Nephron (organoid): ENCODE measurements around the gene NOM1.

Source experiments
- H3K27ac Mint-ChIP-seq, 3 experiments: 2 replicates each; pipeline ENCODE4 v1.8.0; 2020; ENCODE audit warnings: mixed read lengths in 3 of 3, mild to moderate bottlenecking in 2 of 3, moderate library complexity in 1 of 3
- H3K27me3 Mint-ChIP-seq: 2 replicates; pipeline ENCODE4 v1.8.0; 2021; ENCODE audit warnings: low read depth, mild to moderate bottlenecking, moderate library complexity, mixed read lengths
- H3K36me3 Mint-ChIP-seq: 2 replicates; pipeline ENCODE4 v1.8.0; 2020; ENCODE audit warnings: low read depth, mixed read lengths
- H3K4me1 Mint-ChIP-seq: 2 replicates; pipeline ENCODE4 v1.8.0; 2020; ENCODE audit warnings: mixed read lengths
- H3K4me3 Mint-ChIP-seq, 3 experiments: 2 replicates each; pipeline ENCODE4 v1.8.0; 2020; ENCODE audit warnings: mild to moderate bottlenecking in 3 of 3, mixed read lengths in 3 of 3, moderate library complexity in 2 of 3
- H3K9me3 Mint-ChIP-seq: 2 replicates; pipeline ENCODE4 v1.8.0; 2020; ENCODE audit warnings: mixed read lengths
- TF ChIP-seq, protein P1 (sequence below), 3 experiments: fragments of 200-600 bp; sonication (generic); IDR thresholded peaks; one replicate each; pipeline ENCODE4 v1.5.0; 2021; ENCODE audit warnings: antibody characterized with exemption in 3 of 3; ENCODE audit not compliant: unreplicated experiment in 3 of 3

Gene NOM1

DNA sequence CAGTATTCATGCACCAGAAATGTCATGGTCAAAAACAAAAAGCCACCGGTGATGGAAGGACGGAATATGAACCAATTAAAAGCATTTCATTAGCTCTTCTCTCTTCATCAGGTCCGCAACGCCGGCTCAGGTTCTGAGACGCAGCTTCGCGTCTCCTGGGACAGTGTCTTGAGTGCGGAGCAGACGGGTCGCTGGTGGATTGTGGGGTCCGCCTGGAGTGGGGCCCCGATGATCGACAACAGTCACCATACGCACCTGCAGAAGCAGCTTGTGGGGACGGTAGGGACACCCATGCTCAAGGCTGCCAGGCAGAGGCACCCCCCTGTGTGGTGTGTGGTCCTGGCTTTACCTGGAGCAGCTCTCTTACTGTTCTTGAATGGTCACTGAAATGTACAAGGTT, 13.4 kb downstream of the NOM1 start:
- Mint-ChIP-seq H3K4me3 (no peak overlapping the region), H3K4me1 (no peaks in the 10 kb centered on the region), H3K36me3 (peaks cover 76% of the 10 kb centered on the region), H3K27me3 (no peaks in the 10 kb centered on the region), H3K27ac (no peak overlapping the region), H3K9me3 (no peaks in the 10 kb centered on the region)
- TF ChIP-seq, protein P1, sequence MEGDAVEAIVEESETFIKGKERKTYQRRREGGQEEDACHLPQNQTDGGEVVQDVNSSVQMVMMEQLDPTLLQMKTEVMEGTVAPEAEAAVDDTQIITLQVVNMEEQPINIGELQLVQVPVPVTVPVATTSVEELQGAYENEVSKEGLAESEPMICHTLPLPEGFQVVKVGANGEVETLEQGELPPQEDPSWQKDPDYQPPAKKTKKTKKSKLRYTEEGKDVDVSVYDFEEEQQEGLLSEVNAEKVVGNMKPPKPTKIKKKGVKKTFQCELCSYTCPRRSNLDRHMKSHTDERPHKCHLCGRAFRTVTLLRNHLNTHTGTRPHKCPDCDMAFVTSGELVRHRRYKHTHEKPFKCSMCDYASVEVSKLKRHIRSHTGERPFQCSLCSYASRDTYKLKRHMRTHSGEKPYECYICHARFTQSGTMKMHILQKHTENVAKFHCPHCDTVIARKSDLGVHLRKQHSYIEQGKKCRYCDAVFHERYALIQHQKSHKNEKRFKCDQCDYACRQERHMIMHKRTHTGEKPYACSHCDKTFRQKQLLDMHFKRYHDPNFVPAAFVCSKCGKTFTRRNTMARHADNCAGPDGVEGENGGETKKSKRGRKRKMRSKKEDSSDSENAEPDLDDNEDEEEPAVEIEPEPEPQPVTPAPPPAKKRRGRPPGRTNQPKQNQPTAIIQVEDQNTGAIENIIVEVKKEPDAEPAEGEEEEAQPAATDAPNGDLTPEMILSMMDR (IDR thresholded peaks at IDR 0.05; ENCODE audit: unreplicated experiment in 3 of 3), result no peak

DNA sequence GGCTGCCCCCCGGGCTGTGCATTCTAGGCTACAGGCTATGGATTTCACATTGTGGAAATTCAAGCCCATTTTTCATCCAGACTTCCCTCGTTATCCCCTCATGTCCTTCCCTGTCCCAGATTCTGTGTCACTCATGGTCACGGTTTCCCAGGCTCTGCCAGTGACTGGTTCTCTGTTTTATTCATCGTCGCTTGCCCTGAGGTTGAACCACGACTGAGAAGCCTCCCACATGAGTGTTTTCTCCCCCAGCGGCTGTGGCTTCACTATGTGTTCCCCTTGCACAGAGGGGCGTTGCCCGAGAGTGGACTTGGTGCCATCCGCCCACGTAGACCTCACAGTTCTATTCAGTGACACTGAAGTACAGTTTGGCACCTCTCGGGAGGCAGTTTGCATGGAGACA, 14.0 kb downstream of the NOM1 start:
- Mint-ChIP-seq H3K9me3 (no peaks in the 10 kb centered on the region), H3K36me3 (peaks cover 70% of the 10 kb centered on the region), H3K27me3 (no peaks in the 10 kb centered on the region), H3K4me3 (no peak overlapping the region), H3K27ac (no peak overlapping the region), H3K4me1 (no peaks in the 10 kb centered on the region)
- TF ChIP-seq, protein P1 (IDR thresholded peaks at IDR 0.05; ENCODE audit: unreplicated experiment in 3 of 3), result no peak

DNA sequence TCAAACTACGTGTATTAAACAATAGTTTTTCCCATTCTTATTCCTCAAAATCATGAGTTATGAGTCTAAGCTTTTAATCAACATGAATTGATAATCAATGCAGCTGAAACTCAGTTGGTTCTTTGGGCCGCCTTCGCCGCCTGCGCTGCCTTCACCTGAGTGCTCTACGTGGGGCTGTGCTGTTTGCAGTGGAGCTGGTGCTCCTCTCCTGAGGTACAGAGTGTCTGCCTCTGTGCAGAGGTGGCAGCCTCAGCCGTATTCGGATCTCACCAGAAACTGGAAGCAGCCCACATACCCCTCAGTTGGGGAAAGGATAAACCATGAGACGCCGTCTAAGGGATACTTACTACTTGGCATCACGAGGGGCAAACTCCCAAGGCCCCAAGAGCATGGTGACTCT, 15.5 kb downstream of the NOM1 start:
- TF ChIP-seq, protein P1 (IDR thresholded peaks at IDR 0.05; ENCODE audit: unreplicated experiment in 3 of 3), result no peak
- Mint-ChIP-seq H3K4me3 (no peak overlapping the region), H3K9me3 (no peaks in the 10 kb centered on the region), H3K27ac (no peak overlapping the region), H3K36me3 (peaks cover 73% of the 10 kb centered on the region), H3K4me1 (peaks cover 12% of the 10 kb centered on the region), H3K27me3 (no peaks in the 10 kb centered on the region)

DNA sequence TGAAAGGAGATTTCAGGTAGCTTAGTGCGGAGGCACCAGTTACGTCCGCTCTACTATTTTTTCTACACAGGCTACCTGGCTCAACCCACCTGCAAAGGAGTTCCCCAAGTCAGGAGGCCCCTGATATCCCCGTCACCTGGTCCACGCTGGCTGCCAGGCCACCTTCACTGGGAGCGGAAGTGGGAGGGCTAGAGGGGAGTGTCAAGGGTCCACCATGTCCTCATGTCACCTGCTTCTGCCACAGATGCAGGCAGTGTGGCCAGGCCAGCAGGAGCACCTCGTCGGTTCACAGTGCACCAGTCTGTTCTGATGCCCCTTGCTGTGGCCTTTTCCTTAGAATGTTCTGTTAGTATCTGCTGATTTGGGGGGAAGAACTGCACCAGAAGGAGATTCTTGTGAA, 16.9 kb downstream of the NOM1 start:
- Mint-ChIP-seq H3K27ac (no peak overlapping the region), H3K9me3 (no peaks in the 10 kb centered on the region), H3K27me3 (no peaks in the 10 kb centered on the region), H3K4me3 (no peak overlapping the region), H3K4me1 (peaks cover 12% of the 10 kb centered on the region), H3K36me3 (peaks cover 62% of the 10 kb centered on the region)
- TF ChIP-seq, protein P1 (IDR thresholded peaks at IDR 0.05; ENCODE audit: unreplicated experiment in 3 of 3), result no peak

DNA sequence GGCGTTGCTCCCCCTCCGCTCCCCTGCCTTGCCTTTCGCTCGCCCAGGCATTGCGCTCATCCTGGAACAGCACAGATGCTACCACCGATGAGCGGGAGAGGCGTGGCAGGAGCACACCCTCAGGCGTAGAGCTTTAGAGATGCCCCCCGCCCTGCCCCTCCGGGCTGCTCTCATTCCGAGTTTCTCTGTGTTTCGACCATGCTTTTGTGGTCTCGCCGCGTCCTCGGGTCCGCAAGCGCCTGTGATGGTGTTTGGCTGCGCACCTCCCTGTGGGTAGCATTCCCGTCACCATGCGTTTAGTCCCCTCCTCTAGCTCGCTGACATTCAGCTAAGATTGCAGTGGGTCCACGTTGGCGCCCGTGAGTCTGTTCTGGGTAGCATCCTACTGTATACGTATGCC, 18.7 kb downstream of the NOM1 start:
- Mint-ChIP-seq H3K4me1 (peaks cover 12% of the 10 kb centered on the region), H3K9me3 (no peaks in the 10 kb centered on the region), H3K36me3 (peaks cover 53% of the 10 kb centered on the region), H3K27ac (no peak overlapping the region), H3K4me3 (no peak overlapping the region), H3K27me3 (no peaks in the 10 kb centered on the region)
- TF ChIP-seq, protein P1 (IDR thresholded peaks at IDR 0.05; ENCODE audit: unreplicated experiment in 3 of 3), result no peak

DNA sequence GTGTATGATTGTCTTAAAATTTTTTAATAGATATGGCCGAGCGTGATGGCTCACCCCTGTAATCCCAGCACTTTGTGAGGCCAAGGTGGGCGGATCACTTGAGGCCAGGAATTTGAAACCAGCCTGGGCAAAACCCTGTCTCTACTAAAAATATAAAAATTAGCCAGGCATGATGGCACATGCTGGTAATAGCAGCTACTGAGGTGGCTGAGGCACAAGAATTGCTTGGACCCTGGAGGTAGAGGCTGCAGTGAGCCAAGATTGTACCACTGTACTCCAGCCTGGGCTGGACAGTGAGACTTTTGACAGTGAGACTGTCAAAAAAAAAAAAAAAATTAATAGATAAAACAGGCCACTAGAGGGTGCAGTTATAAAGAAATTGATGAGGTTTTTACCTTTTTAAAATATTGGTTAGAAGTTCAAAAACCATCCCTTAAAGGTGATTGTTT, 20.5 kb downstream of the NOM1 start:
- Mint-ChIP-seq H3K27me3 (no peaks in the 10 kb centered on the region), H3K36me3 (peaks cover 42% of the 10 kb centered on the region), H3K4me1 (peaks cover 12% of the 10 kb centered on the region), H3K4me3 (no peak overlapping the region), H3K27ac (no peak overlapping the region), H3K9me3 (no peaks in the 10 kb centered on the region)
- TF ChIP-seq, protein P1 (IDR thresholded peaks at IDR 0.05; ENCODE audit: unreplicated experiment in 3 of 3), result peak; percentile 34 to 50 (median 38)
